ENCODE measurements around the gene GDPD4.

GDPD4 gene

DNA sequence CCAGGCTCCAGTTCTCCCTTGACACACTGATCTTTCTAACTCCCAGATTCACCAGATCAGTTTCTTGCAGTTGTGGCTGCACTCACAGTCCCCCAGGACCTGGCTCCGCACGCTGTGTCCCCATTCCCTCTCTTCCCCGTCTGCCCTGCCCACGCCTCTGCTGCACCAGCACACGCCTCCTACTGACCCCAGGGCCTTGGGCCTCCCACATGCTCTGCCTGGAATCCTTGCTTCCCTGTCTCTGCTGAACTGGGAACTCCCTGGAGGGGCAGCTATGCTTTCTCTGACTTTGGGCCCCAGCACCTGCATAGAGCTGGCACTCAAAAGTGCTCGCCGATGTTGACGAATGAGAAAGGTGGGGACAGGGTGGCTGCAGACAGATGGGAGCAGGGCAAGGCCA is 104.5 kb downstream of the GDPD4 start:
- no peaks in the 10 kb centered on the region for H3K79me2 ChIP-seq (ENCODE audit: low read length)
- no peak overlapping the region for H2AFZ ChIP-seq (ENCODE audit: low read length)
- H3K9me2 ChIP-seq (replicated peaks; ENCODE audit: insufficient read depth, low read length), result no peaks in the 10 kb centered on the region
- no peaks in the 10 kb centered on the region for H3K36me3 ChIP-seq (replicated peaks; ENCODE audit: insufficient read depth, low read length)
- H4K20me1 ChIP-seq (ENCODE audit: insufficient read depth, low read length), result no peaks in the 10 kb centered on the region
- no peak overlapping the region for H3K4me2 ChIP-seq (ENCODE audit: low read depth, low read length)
- H3K4me3 ChIP-seq (ENCODE audit: low read length), result no peak overlapping the region
- H3K27ac ChIP-seq (ENCODE audit: low read length), result no peak overlapping the region
- no peaks in the 10 kb centered on the region for H3K4me1 ChIP-seq (ENCODE audit: low read length)
- H3K9ac ChIP-seq (ENCODE audit: low read length), result no peak overlapping the region
- H3K9me3 ChIP-seq (replicated peaks; ENCODE audit: insufficient read depth, low read length), result no peaks in the 10 kb centered on the region
- no peak for DNase-seq
- no peaks in the 10 kb centered on the region for H3F3A ChIP-seq (ENCODE audit: insufficient read depth, low read length)
- no peak for TF ChIP-seq EZH2 (optimal IDR thresholded peaks at IDR 0.05; ENCODE audit: low read depth, low read length)
- no peaks in the 10 kb centered on the region for H3K27me3 ChIP-seq (replicated peaks; ENCODE audit: insufficient read depth, low read length)

GRCh38 chr11:77195071-77195755 is 106.3 kb downstream of the GDPD4 start:
- Histone ChIP-seq H3K9ac (ENCODE audit: low read length) (no peak overlapping the region), H3K79me2 (ENCODE audit: low read length) (no peaks in the 10 kb centered on the region), H3K9me3 (replicated peaks; ENCODE audit: insufficient read depth, low read length) (no peaks in the 10 kb centered on the region), H3K27ac (ENCODE audit: low read length) (no peak overlapping the region), H2AFZ (ENCODE audit: low read length) (no peak overlapping the region), H4K20me1 (ENCODE audit: insufficient read depth, low read length) (no peaks in the 10 kb centered on the region), H3K36me3 (replicated peaks; ENCODE audit: insufficient read depth, low read length) (no peaks in the 10 kb centered on the region), H3K27me3 (replicated peaks; ENCODE audit: insufficient read depth, low read length) (no peaks in the 10 kb centered on the region), H3K9me2 (replicated peaks; ENCODE audit: insufficient read depth, low read length) (no peaks in the 10 kb centered on the region), H3F3A (ENCODE audit: insufficient read depth, low read length) (no peaks in the 10 kb centered on the region), H3K4me1 (ENCODE audit: low read length) (no peaks in the 10 kb centered on the region), H3K4me2 (ENCODE audit: low read depth, low read length) (no peak overlapping the region), H3K4me3 (ENCODE audit: low read length) (no peak overlapping the region)
- DNase-seq, result peak; percentile 2
- TF ChIP-seq EZH2 (optimal IDR thresholded peaks at IDR 0.05; ENCODE audit: low read depth, low read length) (no peak), EZH2phosphoT487 (IDR thresholded peaks at IDR 0.05; ENCODE audit: low read length) (no peak), CTCF (IDR thresholded peaks at IDR 0.05; ENCODE audit: low read length) (no peak)

DNA sequence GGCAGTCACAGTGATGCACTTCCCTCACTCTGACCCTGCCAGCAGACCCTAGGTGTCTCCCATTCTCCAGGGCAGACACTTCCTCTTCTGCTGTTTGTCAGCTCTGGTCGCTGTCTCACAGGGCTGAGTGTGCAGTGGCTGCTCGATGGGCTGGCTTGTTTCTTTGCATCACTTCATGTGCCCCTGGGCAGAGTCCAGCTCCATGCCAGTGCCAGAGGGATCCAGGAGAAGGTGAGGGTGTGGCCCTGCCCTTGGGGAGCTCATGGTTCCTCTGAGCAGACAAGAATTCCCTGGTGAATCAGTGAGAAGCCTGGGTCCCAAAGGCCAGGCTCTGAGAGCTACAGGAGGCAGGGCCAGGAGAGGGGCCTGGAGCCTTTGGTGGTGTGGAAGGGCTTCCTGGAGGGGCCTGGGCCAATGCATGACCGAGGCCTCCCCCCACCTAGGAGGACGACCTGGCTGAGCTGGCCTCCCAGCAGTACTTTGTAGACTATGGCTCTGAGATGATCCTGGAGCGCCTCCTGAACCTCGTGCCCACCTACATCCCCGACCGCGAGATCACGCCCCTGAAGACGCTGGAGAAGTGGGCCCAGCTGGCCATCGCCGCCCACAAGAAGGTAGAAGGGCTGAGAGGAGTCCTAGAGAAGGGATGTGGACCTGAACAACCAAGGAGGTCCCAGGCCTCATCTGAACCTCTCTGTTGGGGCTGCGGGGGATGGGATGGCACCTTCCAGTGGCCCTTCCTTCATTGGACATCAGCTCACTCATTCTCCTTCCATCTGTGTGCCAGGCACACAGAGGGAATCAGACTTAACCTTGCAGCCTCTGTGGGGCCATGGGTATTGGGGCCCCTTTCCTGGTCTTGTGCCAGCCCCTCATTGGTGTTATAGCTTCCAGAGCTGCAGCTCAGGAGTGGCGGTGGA is 107.3 kb downstream of the GDPD4 start:
- H3K4me2 ChIP-seq (ENCODE audit: low read depth, low read length), result no peak overlapping the region
- no peaks in the 10 kb centered on the region for H3K9me3 ChIP-seq (replicated peaks; ENCODE audit: insufficient read depth, low read length)

More for the DNA sequence above, 107.3 kb downstream of the GDPD4 start:
- DNase-seq, result no peak
- no peak overlapping the region for H3K27ac ChIP-seq (ENCODE audit: low read length)
- no peaks in the 10 kb centered on the region for H3K36me3 ChIP-seq (replicated peaks; ENCODE audit: insufficient read depth, low read length)
- no peaks in the 10 kb centered on the region for H3K27me3 ChIP-seq (replicated peaks; ENCODE audit: insufficient read depth, low read length)
- H4K20me1 ChIP-seq (ENCODE audit: insufficient read depth, low read length), result no peaks in the 10 kb centered on the region
- no peaks in the 10 kb centered on the region for H3K4me1 ChIP-seq (ENCODE audit: low read length)
- H3K9ac ChIP-seq (ENCODE audit: low read length), result no peak overlapping the region
- TF ChIP-seq EZH2 (optimal IDR thresholded peaks at IDR 0.05; ENCODE audit: low read depth, low read length), result no peak
- TF ChIP-seq CTCF (IDR thresholded peaks at IDR 0.05; ENCODE audit: low read length), result no peak
- TF ChIP-seq EZH2phosphoT487 (IDR thresholded peaks at IDR 0.05; ENCODE audit: low read length), result no peak
- no peak overlapping the region for H2AFZ ChIP-seq (ENCODE audit: low read length)
- H3F3A ChIP-seq (ENCODE audit: insufficient read depth, low read length), result no peaks in the 10 kb centered on the region
- no peaks in the 10 kb centered on the region for H3K79me2 ChIP-seq (ENCODE audit: low read length)
- no peak overlapping the region for H3K4me3 ChIP-seq (ENCODE audit: low read length)
- H3K9me2 ChIP-seq (replicated peaks; ENCODE audit: insufficient read depth, low read length), result no peaks in the 10 kb centered on the region

Data from MM.1S (cell line).